Stimulated activated CD8-positive, alpha-beta memory T cell treated with anti-CD3 and anti-CD28 coated beads, Interleukin-4, amount 100 ng/mL, for 1 hour (primary cell): ENCODE measurements around the gene NUSAP1.
"Not testable (repeated sequence)": the region's sequence is repeated elsewhere in the genome, so short reads cannot be mapped to it uniquely, and the experiment has no call there.

Source experiments
- DNase-seq, 2 donors: peaks; one replicate each; pipeline ENCODE4 v3.0.0-alpha.2; 2020; ENCODE audit warnings: low read depth in 2 of 2, low spot score in 1 of 2

NUSAP1 gene

GRCh38 chr15:41411031-41411430 is 78.3 kb downstream of the NUSAP1 start:
- no peak for DNase-seq

DNA sequence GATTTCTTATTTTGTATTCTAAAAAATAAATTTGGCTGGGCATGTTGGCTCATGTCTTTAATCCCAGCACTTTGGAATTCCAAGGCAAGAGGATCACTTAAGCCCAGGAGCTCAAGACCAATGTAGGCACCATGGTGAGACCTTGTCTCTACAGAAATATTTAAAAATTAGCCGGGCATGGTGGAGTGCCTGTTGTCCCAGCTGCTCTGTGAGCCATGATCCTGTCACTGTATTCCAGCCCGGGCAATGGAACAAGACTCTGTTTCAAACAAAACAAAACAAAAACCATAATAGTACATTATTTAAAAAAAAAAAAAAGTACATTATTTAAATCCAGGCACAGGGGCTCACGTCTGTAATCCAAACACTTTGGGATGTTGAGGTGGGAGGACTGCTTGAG is 78.8 kb downstream of the NUSAP1 start:
- no peak for DNase-seq

DNA sequence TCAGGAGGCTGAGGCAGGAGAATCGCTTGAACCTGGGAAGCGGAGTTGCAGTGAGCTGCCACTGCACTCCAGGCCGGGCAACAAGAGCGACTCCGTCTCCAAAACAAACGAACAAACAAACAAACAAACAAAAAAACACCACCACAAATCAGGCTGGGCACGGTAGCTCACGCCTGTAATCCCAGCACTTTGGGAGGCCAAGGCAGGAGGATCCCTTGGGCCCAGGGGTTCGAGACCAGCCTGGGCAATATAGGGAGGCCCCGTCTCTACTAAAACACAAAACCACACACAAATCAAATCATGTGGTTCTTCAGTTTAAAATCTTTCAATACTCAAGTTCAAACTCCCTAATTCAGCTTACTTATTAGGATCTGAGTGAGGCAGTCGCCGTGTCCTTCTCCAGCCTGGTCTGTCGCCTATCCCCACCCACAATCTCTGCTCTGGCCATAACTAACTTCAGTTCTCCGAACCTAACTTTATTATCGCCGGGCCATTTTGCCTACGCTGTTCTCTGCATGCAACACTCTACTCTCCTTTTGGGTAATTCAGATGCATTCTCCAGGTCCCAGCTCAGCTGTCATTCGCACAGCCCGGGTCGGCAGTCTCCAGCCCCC is 83.6 kb downstream of the NUSAP1 start:
- DNase-seq: peak in 1 of 2 donors; percentile 7

GRCh38 chr15:41416742-41417417 is 84.2 kb downstream of the NUSAP1 start, which contains the start of gene RTF1:
Gene RTF1 (plus strand): TSS chr15:41417095. CDS start chr15:41417116, 21 bp downstream.
- DNase-seq: peak; percentile 95 to 96

GRCh38 chr15:41417418-41418195 is 84.9 kb downstream of the NUSAP1 start:
- DNase-seq: no peak

GRCh38 chr15:41423979-41424659 is 91.4 kb downstream of the NUSAP1 start:
- no peak for DNase-seq

DNA sequence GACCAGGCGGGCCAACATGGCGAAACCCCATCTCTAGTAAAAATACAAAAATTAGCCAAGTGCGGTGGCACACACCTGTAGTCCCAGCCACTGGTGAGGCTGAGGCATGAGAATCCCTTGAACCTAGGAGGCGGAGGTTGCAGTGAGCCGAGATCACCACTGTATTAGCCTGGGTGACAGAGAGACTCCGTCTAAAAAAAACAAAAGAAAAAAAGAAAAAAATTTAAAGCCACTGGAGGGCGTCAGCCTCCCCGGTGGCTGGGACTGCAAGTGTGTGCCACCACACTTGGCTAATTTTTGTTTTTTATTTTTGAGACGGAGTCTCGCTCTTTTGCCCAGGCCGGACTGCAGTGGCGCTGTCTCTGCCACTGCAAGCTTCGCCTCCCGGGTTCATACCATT is 92.1 kb downstream of the NUSAP1 start:
- no peak for DNase-seq

GRCh38 chr15:41425907-41426306 is 93.2 kb downstream of the NUSAP1 start:
- DNase-seq: not testable (repeated sequence)

- DNase-seq: no peak
Observed at GRCh38 chr15:41429003-41429890, 96.6 kb downstream of the NUSAP1 start.
